ENCODE results near the gene CCDC88B. TPM values are rescaled to one million over a fixed set of nuclear protein-coding genes. Genes with fewer than 3 reads are reported as not detected.

Gene CCDC88B
- total RNA-seq, 2 donors from 2014 or later = 15.0 to 52.2 TPM

DNA sequence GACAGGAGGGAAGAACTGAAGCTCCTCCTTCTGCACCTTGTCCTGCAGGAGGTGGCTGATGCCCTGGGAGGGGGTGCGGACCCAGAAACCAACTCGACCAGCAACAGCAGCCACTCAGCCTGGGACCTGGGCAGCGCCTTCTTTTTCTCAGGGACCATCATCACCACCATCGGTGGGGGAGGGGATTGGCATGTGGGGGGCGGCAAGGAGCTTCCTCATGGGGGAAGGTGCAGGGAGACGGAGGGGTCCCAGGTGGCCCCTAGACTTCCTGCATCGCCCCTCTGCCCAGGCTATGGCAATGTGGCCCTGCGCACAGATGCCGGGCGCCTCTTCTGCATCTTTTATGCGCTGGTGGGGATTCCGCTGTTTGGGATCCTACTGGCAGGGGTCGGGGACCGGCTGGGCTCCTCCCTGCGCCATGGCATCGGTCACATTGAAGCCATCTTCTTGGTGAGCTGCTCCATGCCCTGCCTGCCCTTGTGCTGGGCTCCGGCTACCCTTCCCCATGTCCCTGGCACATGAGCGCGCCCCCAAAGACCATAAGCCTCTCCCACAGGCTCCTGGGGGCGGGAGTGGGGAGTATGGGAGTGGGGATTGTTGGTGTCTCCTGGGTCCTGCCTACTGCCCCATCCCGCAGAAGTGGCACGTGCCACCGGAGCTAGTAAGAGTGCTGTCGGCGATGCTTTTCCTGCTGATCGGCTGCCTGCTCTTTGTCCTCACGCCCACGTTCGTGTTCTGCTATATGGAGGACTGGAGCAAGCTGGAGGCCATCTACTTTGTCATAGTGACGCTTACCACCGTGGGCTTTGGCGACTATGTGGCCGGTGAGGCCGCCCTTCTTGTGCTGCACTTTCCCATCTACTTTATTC, 42.9 kb upstream of the CCDC88B start:
- TF ChIP-seq, protein P1, sequence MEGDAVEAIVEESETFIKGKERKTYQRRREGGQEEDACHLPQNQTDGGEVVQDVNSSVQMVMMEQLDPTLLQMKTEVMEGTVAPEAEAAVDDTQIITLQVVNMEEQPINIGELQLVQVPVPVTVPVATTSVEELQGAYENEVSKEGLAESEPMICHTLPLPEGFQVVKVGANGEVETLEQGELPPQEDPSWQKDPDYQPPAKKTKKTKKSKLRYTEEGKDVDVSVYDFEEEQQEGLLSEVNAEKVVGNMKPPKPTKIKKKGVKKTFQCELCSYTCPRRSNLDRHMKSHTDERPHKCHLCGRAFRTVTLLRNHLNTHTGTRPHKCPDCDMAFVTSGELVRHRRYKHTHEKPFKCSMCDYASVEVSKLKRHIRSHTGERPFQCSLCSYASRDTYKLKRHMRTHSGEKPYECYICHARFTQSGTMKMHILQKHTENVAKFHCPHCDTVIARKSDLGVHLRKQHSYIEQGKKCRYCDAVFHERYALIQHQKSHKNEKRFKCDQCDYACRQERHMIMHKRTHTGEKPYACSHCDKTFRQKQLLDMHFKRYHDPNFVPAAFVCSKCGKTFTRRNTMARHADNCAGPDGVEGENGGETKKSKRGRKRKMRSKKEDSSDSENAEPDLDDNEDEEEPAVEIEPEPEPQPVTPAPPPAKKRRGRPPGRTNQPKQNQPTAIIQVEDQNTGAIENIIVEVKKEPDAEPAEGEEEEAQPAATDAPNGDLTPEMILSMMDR (IDR thresholded peaks at IDR 0.05) = no peak
- intact Hi-C loops (cut with DNase I) = no loop called here
- Histone ChIP-seq H3K9me3 (no peaks in the 10 kb centered on the region), H3K27me3 (peaks cover 70% of the 10 kb centered on the region), H3K27ac (no peak overlapping the region), H3K9ac (ENCODE audit: low read depth in 2 of 2, low read length in 2 of 2) (peak overlapping the region in 1 of 2 donors; percentile 55), H3K4me1 (peaks cover 22% of the 10 kb centered on the region), H3K36me3 (no peaks in the 10 kb centered on the region), H3K4me3 (no peak overlapping the region)
- no peak for DNase-seq

DNA sequence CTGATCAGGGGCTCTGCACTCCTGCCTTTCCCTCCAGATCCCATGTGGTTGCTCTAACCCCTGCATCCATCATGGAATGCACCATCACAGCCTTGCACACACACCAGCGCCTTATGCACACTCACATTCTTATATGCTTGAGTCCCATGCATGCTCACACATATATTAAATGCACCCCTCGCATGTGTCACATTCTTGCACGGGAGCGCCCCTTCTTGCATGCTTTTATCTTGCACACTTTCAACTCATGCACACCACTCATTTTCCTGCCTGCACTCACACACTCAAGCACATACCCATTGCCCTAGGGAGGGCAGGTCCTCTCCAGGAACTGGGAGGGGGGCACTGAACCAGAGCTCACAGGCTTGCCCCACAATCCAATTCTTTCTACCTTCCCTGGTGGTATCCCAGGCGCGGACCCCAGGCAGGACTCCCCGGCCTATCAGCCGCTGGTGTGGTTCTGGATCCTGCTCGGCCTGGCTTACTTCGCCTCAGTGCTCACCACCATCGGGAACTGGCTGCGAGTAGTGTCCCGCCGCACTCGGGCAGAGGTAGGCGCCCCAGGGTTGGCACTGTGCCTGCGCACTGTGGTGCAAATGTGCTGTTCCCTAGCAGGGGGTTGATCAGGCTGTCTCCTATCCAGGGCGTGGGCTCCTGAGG, 42.2 kb upstream of the CCDC88B start:
- TF ChIP-seq, protein P1 (IDR thresholded peaks at IDR 0.05) = no peak

DNA sequence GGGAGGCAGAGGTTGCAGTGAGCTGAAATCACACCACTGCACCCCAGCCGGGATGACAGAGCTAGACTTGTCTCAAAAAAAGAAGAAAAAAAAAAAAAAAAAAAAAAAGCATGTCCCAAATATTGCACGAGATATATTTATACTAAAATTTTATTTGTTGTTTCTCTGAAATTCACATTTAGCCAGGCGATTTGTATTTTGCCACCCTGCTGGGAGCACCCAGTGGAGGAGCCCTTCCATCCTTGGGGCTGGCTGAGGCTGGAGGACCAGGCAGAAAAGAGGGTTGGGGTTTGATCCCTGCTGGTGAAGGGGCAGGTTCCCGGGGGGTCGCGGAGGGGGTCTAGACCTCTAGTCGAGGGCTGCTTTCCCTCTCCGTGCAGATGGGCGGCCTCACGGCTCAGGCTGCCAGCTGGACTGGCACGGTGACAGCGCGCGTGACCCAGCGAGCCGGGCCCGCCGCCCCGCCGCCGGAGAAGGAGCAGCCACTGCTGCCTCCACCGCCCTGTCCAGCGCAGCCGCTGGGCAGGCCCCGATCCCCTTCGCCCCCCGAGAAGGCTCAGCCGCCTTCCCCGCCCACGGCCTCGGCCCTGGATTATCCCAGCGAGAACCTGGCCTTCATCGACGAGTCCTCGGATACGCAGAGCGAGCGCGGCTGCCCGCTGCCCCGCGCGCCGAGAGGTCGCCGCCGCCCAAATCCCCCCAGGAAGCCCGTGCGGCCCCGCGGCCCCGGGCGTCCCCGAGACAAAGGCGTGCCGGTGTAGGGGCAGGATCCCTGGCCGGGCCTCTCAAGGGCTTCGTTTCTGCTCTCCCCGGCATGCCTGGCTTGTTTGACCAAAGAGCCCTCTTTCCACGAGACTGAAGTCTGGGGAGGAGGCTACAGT, 40.8 kb upstream of the CCDC88B start:
- Histone ChIP-seq H3K36me3 (no peaks in the 10 kb centered on the region), H3K4me1 (peaks cover 19% of the 10 kb centered on the region), H3K9ac (ENCODE audit: low read depth in 2 of 2, low read length in 2 of 2) (no peak overlapping the region), H3K4me3 (peak overlapping the region; percentile 27), H3K9me3 (no peaks in the 10 kb centered on the region), H3K27ac (no peak overlapping the region), H3K27me3 (peaks cover 55% of the 10 kb centered on the region)
- intact Hi-C loops (cut with DNase I) = no loop called here
- DNase-seq = peak; percentile 65
- TF ChIP-seq, protein P1 (IDR thresholded peaks at IDR 0.05) = no peak

More for the DNA sequence above, 42.2 kb upstream of the CCDC88B start:
- intact Hi-C loops (cut with DNase I) = no loop called here
- H3K27ac ChIP-seq = no peak overlapping the region
- no peaks in the 10 kb centered on the region for H3K9me3 ChIP-seq
- H3K36me3 ChIP-seq = no peaks in the 10 kb centered on the region
- no peak for DNase-seq
- peak overlapping the region in 1 of 2 donors; percentile 55 for H3K9ac ChIP-seq (ENCODE audit: low read depth in 2 of 2, low read length in 2 of 2)
- no peak overlapping the region for H3K4me3 ChIP-seq
- H3K4me1 ChIP-seq = peaks cover 19% of the 10 kb centered on the region
- H3K27me3 ChIP-seq = peaks cover 62% of the 10 kb centered on the region

DNA sequence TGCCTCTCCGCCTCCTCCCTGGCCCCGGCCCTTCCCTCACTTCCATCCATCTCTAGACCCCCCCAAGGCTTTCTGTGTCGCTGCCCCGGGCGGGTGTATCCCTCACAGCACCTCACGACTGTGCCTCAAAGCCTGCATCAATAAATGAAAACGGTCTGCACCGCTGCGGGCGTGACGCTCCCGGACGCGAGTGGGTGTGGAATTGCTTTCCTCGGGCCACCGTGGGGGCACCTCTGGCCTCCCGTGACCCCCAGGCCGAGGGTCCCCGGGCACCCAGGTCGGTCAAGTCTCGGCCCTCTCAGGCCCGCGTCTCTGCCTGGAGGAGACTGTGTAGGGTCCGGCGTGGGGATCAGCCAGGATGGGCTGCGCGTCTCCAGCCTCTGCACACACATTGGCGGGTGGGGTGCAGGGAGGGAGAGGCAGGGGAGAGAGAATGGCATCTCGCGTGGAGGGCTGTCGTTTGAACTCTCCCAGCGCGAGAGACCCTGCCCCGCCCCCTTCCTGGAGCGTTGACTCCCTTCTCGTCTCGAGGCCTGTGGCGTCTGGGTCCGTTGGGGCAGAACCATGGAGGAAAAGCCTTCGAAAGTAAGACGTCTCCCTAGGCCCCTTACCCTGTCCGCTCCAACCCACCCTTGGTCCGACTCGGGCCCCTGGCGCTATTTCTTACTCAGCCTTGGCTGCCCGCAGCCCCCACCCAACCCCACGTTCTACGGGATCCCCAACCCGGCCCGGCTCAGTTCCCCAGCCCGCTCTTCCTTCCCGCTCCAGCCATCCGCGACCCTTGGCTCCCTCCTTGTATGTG, 40.0 kb upstream of the CCDC88B start, which contains the start of gene CATSPERZ:
Gene CATSPERZ, plus strand, starts transcription at position 512 of the 802 bp plus-strand sequence. Its CDS starts 53 bp downstream, at position 565.
- H3K27ac ChIP-seq = no peak within 1 kb of the TSS
- H3K36me3 ChIP-seq = no peaks in the 10 kb centered on the region
- intact Hi-C loops (cut with DNase I) = loop anchor here (5.0 kb wide), 1 partner anchor 98 kb away; no protein-coding TSS in a partner anchor
- H3K4me1 ChIP-seq = peaks cover 19% of the 10 kb centered on the region
- no peaks in the 10 kb centered on the region for H3K9me3 ChIP-seq
- H3K9ac ChIP-seq (ENCODE audit: low read depth in 2 of 2, low read length in 2 of 2) = peak within 1 kb of the TSS; percentile 26 to 56
- H3K4me3 ChIP-seq = peak within 1 kb of the TSS; percentile 28
- TF ChIP-seq, protein P1 (IDR thresholded peaks at IDR 0.05) = no peak
- no peak for DNase-seq
- peaks cover 53% of the 10 kb centered on the region for H3K27me3 ChIP-seq

Data from colonic mucosa (tissue), 4 donors.